Fibroblast of lung (primary cell): ENCODE measurements around the gene GNB3. TPM values are rescaled to one million over a fixed set of nuclear protein-coding genes. Genes with fewer than 3 reads are reported as not detected.

ENCODE experiments used
- DNase-seq, 2 donors: peaks; one replicate each; pipeline versions ENCODE4 v3.0.0 to v3.0.0-alpha.2; 2010; ENCODE audit warnings: low read depth in 2 of 2
- H2AFZ ChIP-seq: 2 replicates; pipeline ENCODE4 v1.5.1; 2012; ENCODE audit warnings: low read length, control low read depth, inconsistent platforms
- H3K27ac ChIP-seq: 2 replicates; pipeline ENCODE4 v1.5.1; 2011; ENCODE audit warnings: low read length, control low read depth; ENCODE audit not compliant: insufficient read depth
- H3K27me3 ChIP-seq: 2 replicates; pipeline ENCODE4 v1.5.1; 2011; ENCODE audit warnings: mild to moderate bottlenecking, low read length; ENCODE audit not compliant: control insufficient read depth, insufficient read depth
- H3K36me3 ChIP-seq: 2 replicates; pipeline ENCODE4 v1.5.1; 2011; ENCODE audit warnings: low read length; ENCODE audit not compliant: control insufficient read depth, insufficient read depth
- H3K4me1 ChIP-seq: 2 replicates; pipeline ENCODE4 v1.5.1; 2011; ENCODE audit warnings: low read length; ENCODE audit not compliant: control insufficient read depth, insufficient read depth; ENCODE audit errors: extremely low read depth
- H3K4me2 ChIP-seq: 2 replicates; pipeline ENCODE4 v1.5.1; 2011; ENCODE audit warnings: low read length, control low read depth; ENCODE audit not compliant: insufficient read depth; ENCODE audit errors: extremely low read depth
- H3K4me3 ChIP-seq, 4 experiments: fragments of 200-600 bp in 1 of 4; sonication (generic) in 1 of 4; replicated peaks in 1 of 4; 2 replicates each; pipeline ENCODE4 v1.5.1; 2011 to 2016; ENCODE audit warnings: low read length in 4 of 4, low read depth in 3 of 4, mild to moderate bottlenecking in 3 of 4, control low read depth in 2 of 4, inconsistent platforms in 1 of 4, mixed read lengths in 1 of 4; ENCODE audit not compliant: insufficient read depth in 1 of 4; ENCODE audit errors: control extremely low read depth in 1 of 4
- H3K79me2 ChIP-seq: 2 replicates; pipeline ENCODE4 v1.5.1; 2012; ENCODE audit warnings: mild to moderate bottlenecking, low read length, inconsistent platforms; ENCODE audit not compliant: control insufficient read depth, insufficient read depth
- H3K9ac ChIP-seq: 2 replicates; pipeline ENCODE4 v1.5.1; 2011; ENCODE audit warnings: mild to moderate bottlenecking, low read length, control low read depth; ENCODE audit not compliant: insufficient read depth
- H3K9me3 ChIP-seq: 2 replicates; pipeline ENCODE4 v1.5.1; 2012; ENCODE audit warnings: low read depth, low read length; ENCODE audit not compliant: control insufficient read depth, insufficient read depth
- H4K20me1 ChIP-seq: 2 replicates; pipeline ENCODE4 v1.5.1; 2011; ENCODE audit warnings: low read length; ENCODE audit not compliant: control insufficient read depth, insufficient read depth; ENCODE audit errors: extremely low read depth
- CTCF ChIP-seq, 2 donors: IDR thresholded peaks in 1 of 2; conservative IDR thresholded peaks in 1 of 2; 1 replicate in 1 of 2; 2 replicates in 1 of 2; pipeline ENCODE4 v1.5.1; 2011 to 2012; ENCODE audit warnings: low read length in 2 of 2, control low read depth in 1 of 2, inconsistent platforms in 1 of 2, low read depth in 1 of 2, mild to moderate bottlenecking in 1 of 2
- EZH2 ChIP-seq: IDR thresholded peaks from 2 replicates; pipeline ENCODE4 v1.5.1; 2012; ENCODE audit warnings: low read length, control low read depth, mild to moderate bottlenecking; ENCODE audit errors: missing control alignments
- polyA plus RNA-seq, 2 donors: library from polyadenylated mRNA; depleted of rRNA in 1 of 2; stranded (reverse) in 1 of 2; unstranded in 1 of 2; fragments of >200 nt; gene quantifications; 2 replicates each; pipeline ENCODE4 v1.2.1, GENCODE V29; 2011 to 2012; ENCODE audit warnings: missing spikeins in 1 of 2
- total RNA-seq: library from RNA; depleted of rRNA; stranded (reverse); fragments of >200 nt; gene quantifications from 2 replicates; pipeline ENCODE4 v1.2.1, GENCODE V29; 2014

GNB3 gene
- total and polyA plus RNA-seq, 2 donors (not counting 1 experiment from before 2014, with no cell fraction given): 1.7 to 2.7 TPM

GRCh38 chr12:6843118-6843902, 2.6 kb downstream of the GNB3 start:
- H4K20me1 ChIP-seq: no peaks in the 10 kb centered on the region
- no peak overlapping the region for H3K27ac ChIP-seq
- no peak for DNase-seq
- no peak overlapping the region for H3K4me2 ChIP-seq
- H3K79me2 ChIP-seq: no peaks in the 10 kb centered on the region
- no peak overlapping the region for H3K9ac ChIP-seq
- no peak overlapping the region for H3K4me3 ChIP-seq
- H3K36me3 ChIP-seq: peaks cover 38% of the 10 kb centered on the region
- no peaks in the 10 kb centered on the region for H3K9me3 ChIP-seq
- H3K27me3 ChIP-seq: no peaks in the 10 kb centered on the region
- no peaks in the 10 kb centered on the region for H3K4me1 ChIP-seq
- H2AFZ ChIP-seq: no peak overlapping the region
- TF ChIP-seq EZH2 (no peak), CTCF (conservative IDR thresholded peaks at IDR 0.05 in 1 of 2, IDR thresholded peaks at IDR 0.05 in 1 of 2; ENCODE audit: low read depth in 1 of 2, low read length in 2 of 2) (no peak)

- no peaks in the 10 kb centered on the region for H4K20me1 ChIP-seq
- peaks cover under 1% of the 10 kb centered on the region for H3K4me1 ChIP-seq
- TF ChIP-seq EZH2 (no peak), CTCF (conservative IDR thresholded peaks at IDR 0.05 in 1 of 2, IDR thresholded peaks at IDR 0.05 in 1 of 2; ENCODE audit: low read depth in 1 of 2, low read length in 2 of 2) (no peak)
- H3K36me3 ChIP-seq: peaks cover 35% of the 10 kb centered on the region
- no peak overlapping the region for H3K27ac ChIP-seq
- H3K9me3 ChIP-seq: no peaks in the 10 kb centered on the region
- no peak overlapping the region for H3K4me2 ChIP-seq
- H3K4me3 ChIP-seq: no peak overlapping the region
- no peaks in the 10 kb centered on the region for H3K27me3 ChIP-seq
- peaks cover 18% of the 10 kb centered on the region for H3K79me2 ChIP-seq
- no peak overlapping the region for H2AFZ ChIP-seq
- H3K9ac ChIP-seq: no peak overlapping the region
- DNase-seq: no peak
Observed at GRCh38 chr12:6845395-6845794, 4.7 kb downstream of the GNB3 start.

- Histone ChIP-seq H2AFZ (no peak overlapping the region), H3K27ac (no peak overlapping the region), H3K79me2 (peaks cover 23% of the 10 kb centered on the region), H3K9ac (no peak overlapping the region), H3K27me3 (no peaks in the 10 kb centered on the region), H3K4me2 (no peak overlapping the region), H3K4me3 (no peak overlapping the region), H4K20me1 (no peaks in the 10 kb centered on the region), H3K9me3 (no peaks in the 10 kb centered on the region), H3K36me3 (peaks cover 35% of the 10 kb centered on the region), H3K4me1 (peaks cover 5% of the 10 kb centered on the region)
- DNase-seq: no peak
- TF ChIP-seq CTCF (conservative IDR thresholded peaks at IDR 0.05 in 1 of 2, IDR thresholded peaks at IDR 0.05 in 1 of 2; ENCODE audit: low read depth in 1 of 2, low read length in 2 of 2) (no peak), EZH2 (no peak)
Observed at GRCh38 chr12:6846316-6846869, 5.7 kb downstream of the GNB3 start.
